Fibroblast of skin of left biceps (primary cell): ENCODE data around the gene COX5B.
"Not testable (repeated sequence)": the region's sequence is repeated elsewhere in the genome, so short reads cannot be mapped to it uniquely, and the experiment has no call there.

Source experiments
- DNase-seq, 2 experiments: peaks; one replicate each; pipeline ENCODE4 v3.0.0-alpha.2; 2013; ENCODE audit warnings: low read depth in 2 of 2

COX5B gene

GRCh38 chr2:97673182-97673914 lies 27.5 kb downstream of the COX5B start:
- DNase-seq: no peak

- no peak for DNase-seq
Measured at GRCh38 chr2:97673915-97674283, 28.0 kb downstream of the COX5B start.

DNA sequence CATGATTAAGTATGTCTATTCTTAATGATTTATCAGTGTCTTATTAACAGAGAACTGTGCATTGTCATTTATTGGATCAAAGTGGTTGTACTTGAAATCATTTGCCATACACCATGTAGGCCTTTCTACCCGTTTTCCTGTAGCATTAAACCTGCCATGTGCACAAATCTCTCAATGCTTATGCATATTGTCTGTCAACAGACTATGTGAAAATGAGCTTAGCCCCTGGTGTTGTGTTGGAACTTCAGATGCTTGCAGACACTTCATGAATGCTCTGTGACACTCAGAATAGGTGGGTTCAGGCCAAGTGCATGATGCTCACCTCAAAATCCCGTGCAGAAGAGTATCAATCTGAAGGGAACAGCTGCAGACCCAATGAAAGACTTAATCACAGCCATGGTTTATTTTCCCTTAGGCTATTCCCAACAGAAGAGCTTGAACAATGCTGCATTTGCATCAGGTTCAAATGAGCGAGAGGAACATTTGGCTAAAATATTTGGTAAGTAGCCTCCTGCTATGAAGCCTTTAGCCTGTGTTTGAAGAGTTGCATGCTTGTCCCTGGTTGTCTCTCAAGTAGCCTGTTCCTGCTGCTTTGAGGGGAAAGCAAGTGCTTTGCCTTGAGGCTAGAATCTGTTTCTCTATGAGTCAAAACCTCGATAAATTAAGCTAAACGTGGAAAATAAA lies 29.7 kb downstream of the COX5B start:
- no peak for DNase-seq

DNA sequence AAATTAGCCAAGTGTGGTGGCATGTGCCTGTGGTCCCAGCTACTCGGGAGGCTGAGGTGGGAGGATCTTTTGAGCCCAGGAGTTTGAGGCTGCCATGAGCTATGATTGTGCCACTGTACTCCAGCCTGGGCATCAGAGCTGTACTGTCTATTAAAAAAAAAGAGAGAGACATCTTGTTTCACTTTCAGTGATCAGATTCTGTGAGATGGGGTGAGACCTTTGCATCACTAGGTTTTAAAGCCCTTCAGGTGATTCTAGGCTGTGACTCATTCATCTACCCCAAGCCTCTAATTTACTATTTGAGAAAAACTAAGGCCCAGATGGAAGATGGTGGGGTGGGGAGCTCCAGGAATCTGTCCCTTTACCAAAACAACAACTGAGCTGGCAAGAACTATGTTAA lies 30.8 kb downstream of the COX5B start:
- no peak for DNase-seq

- DNase-seq: no peak
Measured at GRCh38 chr2:97677480-97677879, 31.6 kb downstream of the COX5B start.

DNA sequence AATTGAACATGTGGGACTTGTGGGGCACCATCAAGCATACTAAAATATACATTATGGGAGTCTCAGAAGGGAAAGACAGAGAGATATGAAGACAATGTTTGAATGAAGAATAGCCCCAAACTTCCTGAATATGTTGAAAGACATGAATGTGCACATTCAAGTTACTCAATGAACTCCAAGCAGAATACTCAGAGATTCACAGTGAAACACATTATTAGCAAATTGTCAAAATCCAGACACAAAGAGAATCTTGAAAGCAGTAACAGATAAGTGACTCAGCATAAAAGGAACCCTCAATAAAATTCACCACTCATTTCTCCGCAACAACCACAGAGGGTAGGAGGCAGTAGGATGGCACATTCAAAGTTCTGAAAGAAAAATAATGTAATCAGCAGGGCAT lies 32.4 kb downstream of the COX5B start:
- DNase-seq: no peak

DNA sequence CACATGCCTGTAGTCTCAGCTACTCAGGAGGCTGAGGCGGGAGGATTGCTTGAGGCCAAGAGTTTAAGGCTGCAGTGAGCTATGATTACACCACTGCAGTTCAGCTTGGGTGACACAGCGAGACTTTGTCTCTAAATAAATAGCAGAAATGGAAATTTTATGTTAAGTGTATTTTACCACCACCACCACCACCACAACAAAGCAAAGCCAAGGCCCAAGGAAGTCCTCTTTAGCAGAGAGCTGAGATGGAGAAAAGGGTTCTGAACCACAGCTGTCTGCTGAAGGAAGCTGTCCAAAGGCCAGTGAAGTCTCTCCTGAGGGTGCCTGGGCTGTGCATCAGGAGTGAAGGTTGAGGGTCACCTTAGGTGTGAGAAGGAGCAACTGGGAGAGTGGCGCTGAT lies 41.4 kb downstream of the COX5B start:
- not testable (repeated sequence) for DNase-seq

DNA sequence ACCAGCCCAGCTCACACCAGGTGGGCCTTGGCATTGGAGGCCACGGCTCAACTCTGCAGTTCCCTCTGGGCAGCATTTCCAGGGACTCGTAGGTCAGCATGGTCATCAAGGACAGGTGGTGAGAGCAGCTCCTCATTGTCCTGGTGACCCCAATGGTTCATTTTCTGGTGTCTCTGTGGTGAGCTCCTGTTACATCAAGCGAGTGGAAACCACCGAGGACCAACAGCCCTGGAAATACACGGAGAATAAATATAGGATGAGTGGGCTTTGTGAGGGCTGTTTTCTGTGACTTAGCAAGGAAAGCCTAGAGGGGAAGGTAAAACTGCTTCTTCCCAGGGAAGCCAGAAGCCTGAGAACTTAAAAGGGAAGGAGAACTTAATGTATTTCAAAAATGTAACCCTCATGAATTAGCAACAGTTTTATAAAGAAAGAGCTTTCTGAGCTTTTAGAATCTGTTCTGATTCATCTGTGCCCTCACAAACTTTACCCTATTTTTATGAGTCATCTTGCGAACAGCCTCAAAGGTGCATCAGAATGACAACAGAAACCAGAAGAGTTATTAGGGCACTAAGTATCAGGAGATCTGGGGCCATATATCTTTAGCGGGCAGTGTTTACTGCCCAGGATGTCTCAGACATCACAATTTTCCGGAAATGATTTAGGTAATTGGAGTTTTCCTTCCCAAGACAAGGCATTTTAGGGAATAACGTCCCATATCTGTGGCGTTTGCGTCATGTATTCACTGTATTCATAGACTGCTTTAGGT lies 42.4 kb downstream of the COX5B start:
- DNase-seq: no peak

GRCh38 chr2:97691166-97691565 lies 45.3 kb downstream of the COX5B start:
- DNase-seq: no peak

GRCh38 chr2:97693476-97693875 lies 47.6 kb downstream of the COX5B start:
- DNase-seq: no peak

DNA sequence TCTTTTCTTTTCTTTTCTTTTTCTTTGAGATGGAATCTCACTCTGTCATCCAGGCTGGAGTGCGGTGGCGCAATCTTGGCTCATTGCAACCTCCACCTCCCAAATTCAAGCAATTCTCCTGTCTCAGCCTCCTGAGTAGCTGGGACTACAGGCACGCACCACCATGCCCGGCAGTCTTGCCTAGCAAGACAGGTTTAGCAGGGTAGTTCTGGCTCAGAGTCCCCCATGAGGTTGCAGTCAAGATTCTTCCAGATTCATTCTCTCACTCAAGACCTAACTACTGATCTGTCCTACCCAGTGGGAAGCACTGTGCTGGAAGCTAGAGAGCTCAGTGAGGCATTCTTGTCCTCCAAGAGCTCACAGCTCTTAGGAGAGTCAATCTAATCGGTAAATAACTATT lies 49.9 kb downstream of the COX5B start:
- no peak for DNase-seq

DNA sequence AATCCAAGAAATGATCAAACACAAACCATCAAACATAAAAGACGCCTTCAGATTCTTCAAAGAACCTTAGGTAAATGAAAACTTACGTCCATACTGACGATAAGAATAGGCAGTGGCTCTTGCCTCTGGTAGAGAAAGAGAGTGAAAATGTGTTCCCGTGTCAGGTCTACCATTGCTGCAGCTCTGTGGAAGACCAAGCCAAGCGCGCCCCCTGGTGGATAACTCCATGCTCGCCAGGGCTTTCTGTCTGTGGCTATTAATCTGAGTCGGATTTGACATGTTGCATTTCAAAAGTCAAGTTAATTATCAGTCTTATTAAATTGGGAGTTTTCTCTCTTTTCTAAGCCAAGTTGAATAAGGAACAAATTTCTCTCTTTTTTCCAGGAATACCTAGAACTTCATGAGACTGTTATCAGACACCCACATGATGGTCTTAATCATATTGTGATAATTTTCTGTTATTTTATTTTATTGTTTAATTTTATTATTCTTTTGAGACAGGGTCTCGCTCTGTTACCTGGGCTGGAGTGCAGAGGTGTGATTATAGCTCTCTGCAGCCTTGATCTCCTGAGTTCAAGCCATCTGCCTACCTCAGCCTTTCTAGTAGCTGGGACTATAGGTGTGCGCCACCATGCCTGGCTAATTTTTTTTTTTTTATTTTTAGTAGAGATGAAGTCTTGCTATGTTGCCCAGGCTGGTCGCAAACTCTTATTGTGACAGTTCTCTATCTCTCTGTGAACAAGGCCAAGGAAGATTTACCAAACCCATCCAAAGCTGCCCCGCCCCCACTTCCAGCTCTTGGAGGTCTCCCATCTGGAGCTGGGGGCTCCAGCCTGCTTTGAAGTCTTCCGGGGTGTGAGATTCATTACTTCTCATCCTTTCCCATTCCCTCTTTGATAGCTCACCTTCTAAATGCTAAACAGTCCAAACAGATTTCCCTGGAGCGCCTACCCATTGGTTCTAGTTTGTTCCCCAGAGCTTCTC lies 51.7 kb downstream of the COX5B start:
- DNase-seq: peak; percentile 31 to 45
